HepG2 (cell line): ENCODE results near the gene SLC19A3. TPM values are rescaled to one million over a fixed set of nuclear protein-coding genes. Genes with fewer than 3 reads are reported as not detected.
A peak's percentile ranks its signal among the peaks of the same experiment; 100 is the strongest.

Source experiments
- ARID2 ChIP-seq: sonication (generic); formaldehyde crosslinking; IDR thresholded peaks from 2 replicates; pipeline ENCODE4 v1.8.1; 2022; ENCODE audit warnings: mild to moderate bottlenecking, missing genetic modification reagents, borderline replicate concordance
- LCORL ChIP-seq, 2 experiments: fragments of 450-650 bp in 1 of 2; sonication (generic) in 1 of 2; formaldehyde crosslinking in 1 of 2; IDR thresholded peaks; 2 replicates each; pipeline versions ENCODE4 v1.5.0 to v1.6.1; 2017 to 2020; ENCODE audit warnings: antibody characterized with exemption in 1 of 2, missing genetic modification reagents in 1 of 2
- NR2F6 ChIP-seq, 2 experiments: IDR thresholded peaks; 2 replicates each; pipeline ENCODE4 v1.6.1; 2016; ENCODE audit warnings: antibody characterized with exemption in 1 of 2, mild to moderate bottlenecking in 1 of 2
- REST ChIP-seq, 2 experiments: IDR thresholded peaks; 2 replicates each; pipeline ENCODE4 v1.6.1; 2011 to 2012; ENCODE audit warnings: low read length in 2 of 2, borderline replicate concordance in 1 of 2, low read depth in 1 of 2, mild to moderate bottlenecking in 1 of 2, moderate library complexity in 1 of 2
- ZBTB43 ChIP-seq: sonication (generic); formaldehyde crosslinking; conservative IDR thresholded peaks from 2 replicates; pipeline ENCODE4 v1.4.0; 2020; ENCODE audit warnings: missing genetic modification reagents
- ZNF281 ChIP-seq: sonication (generic); formaldehyde crosslinking; IDR thresholded peaks from 2 replicates; pipeline ENCODE4 v1.4.0; 2020; ENCODE audit warnings: missing genetic modification reagents, borderline replicate concordance
- polyA plus RNA-seq, 8 experiments: library from polyadenylated mRNA; depleted of rRNA in 3 of 8; stranded (reverse) in 7 of 8; unstranded in 1 of 8; fragments of >200 nt; fragmentation: Illumina TruSeq in 4 of 8; extraction: Trizol in 4 of 8; gene quantifications; 2 replicates each; pipeline versions ENCODE4 v1.2.1 to v1.2.3, GENCODE V29; 2011 to 2016; ENCODE audit warnings: low read depth in 4 of 8, missing spikeins in 1 of 8, mixed read lengths in 1 of 8; ENCODE audit not compliant: insufficient read depth in 1 of 8
- total RNA-seq, 5 experiments: library from RNA; depleted of rRNA; stranded (reverse); fragments of >200 nt; fragmentation: Illumina TruSeq; extraction: Trizol; gene quantifications; 2 replicates each; pipeline ENCODE4 v1.2.3, GENCODE V29; 2016; ENCODE audit warnings: low read depth in 1 of 5
- TF ChIP-seq, protein P1 (sequence below): sonication (generic); formaldehyde crosslinking; IDR thresholded peaks from 2 replicates; pipeline ENCODE4 v1.4.0; 2020; ENCODE audit warnings: missing genetic modification reagents, mild to moderate bottlenecking, borderline replicate concordance
- TF ChIP-seq, protein P2 (sequence below): IDR thresholded peaks from 2 replicates; pipeline ENCODE4 v1.6.1; 2012; ENCODE audit warnings: low read depth, low read length, improper control_type of control experiment

SLC19A3 gene
- total and polyA plus RNA-seq, 2 of the 13 experiments (the other 11 are each of a cell fraction or from before 2014, with no cell fraction given) = 2.3 to 5.2 TPM

DNA sequence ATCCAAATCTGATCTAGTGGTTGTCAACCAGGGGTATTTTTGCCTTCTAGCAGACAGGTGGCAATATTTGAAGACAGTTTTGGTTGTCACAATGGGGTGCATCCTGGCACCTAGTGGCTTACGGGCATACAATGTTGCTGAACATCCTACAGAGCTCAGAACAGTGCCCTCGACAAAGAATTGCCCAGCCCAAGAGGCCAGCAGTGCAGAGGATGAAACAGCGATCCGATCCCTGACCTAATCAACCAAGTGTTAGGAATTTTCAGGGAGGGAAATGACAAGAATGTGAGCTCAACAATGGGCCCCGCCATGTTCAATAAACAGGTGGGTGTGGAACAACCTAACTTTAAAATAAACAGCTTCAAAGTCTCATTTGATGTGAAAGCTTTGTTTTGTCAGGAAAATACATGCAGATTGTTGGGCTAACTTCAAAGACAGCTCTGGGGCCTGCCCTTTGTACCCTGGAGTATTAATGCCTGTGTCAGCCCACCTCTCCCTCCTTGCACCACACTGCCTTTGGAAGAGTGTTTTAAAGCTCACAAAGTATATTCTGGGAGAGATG, 73.8 kb downstream of the SLC19A3 start (continued):
- peak; percentile 57; the same call in 1 of the 2 replicates for TF ChIP-seq ZNF281 (CRISPR knock-in tag)
- no peak for TF ChIP-seq LCORL (IDR thresholded peaks at IDR 0.05)
- peak; percentile 80 for TF ChIP-seq LCORL (CRISPR knock-in tag; IDR thresholded peaks at IDR 0.05)
- TF ChIP-seq, protein P1, sequence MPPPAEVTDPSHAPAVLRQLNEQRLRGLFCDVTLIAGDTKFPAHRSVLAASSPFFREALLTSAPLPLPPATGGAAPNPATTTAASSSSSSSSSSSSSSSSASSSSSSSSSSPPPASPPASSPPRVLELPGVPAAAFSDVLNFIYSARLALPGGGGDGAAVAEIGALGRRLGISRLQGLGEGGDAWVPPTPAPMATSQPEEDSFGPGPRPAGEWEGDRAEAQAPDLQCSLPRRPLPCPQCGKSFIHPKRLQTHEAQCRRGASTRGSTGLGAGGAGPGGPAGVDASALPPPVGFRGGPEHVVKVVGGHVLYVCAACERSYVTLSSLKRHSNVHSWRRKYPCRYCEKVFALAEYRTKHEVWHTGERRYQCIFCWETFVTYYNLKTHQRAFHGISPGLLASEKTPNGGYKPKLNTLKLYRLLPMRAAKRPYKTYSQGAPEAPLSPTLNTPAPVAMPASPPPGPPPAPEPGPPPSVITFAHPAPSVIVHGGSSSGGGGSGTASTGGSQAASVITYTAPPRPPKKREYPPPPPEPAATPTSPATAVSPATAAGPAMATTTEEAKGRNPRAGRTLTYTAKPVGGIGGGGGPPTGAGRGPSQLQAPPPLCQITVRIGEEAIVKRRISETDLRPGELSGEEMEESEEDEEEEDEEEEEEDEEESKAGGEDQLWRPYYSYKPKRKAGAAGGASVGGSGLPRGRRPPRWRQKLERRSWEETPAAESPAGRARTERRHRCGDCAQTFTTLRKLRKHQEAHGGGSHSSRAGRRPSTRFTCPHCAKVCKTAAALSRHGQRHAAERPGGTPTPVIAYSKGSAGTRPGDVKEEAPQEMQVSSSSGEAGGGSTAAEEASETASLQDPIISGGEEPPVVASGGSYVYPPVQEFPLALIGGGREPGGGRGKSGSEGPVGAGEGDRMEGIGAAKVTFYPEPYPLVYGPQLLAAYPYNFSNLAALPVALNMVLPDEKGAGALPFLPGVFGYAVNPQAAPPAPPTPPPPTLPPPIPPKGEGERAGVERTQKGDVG (CRISPR knock-in tag) = 0 out of 2 replicates have a peak, but pooled peaks have one; percentile 50
- 0 out of 2 replicates have a peak, but pooled peaks have one; percentile 34 for TF ChIP-seq ZBTB43 (CRISPR knock-in tag)
- TF ChIP-seq NR2F6 (IDR thresholded peaks at IDR 0.05) = peak; percentile 89
- peak; percentile 75 for TF ChIP-seq NR2F6 (CRISPR knock-in tag; IDR thresholded peaks at IDR 0.05)
- TF ChIP-seq, protein P2, sequence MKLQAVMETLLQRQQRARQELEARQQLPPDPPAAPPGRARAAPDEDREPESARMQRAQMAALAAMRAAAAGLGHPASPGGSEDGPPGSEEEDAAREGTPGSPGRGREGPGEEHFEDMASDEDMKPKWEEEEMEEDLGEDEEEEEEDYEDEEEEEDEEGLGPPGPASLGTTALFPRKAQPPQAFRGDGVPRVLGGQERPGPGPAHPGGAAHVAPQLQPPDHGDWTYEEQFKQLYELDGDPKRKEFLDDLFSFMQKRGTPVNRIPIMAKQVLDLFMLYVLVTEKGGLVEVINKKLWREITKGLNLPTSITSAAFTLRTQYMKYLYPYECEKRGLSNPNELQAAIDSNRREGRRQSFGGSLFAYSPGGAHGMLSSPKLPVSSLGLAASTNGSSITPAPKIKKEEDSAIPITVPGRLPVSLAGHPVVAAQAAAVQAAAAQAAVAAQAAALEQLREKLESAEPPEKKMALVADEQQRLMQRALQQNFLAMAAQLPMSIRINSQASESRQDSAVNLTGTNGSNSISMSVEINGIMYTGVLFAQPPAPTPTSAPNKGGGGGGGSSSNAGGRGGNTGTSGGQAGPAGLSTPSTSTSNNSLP = peak; percentile 89
- peak; percentile 75; the same call in 1 of the 2 replicates for TF ChIP-seq ARID2
- peak in 1 of 2 experiments; percentile 46; a peak in 1 of 4 replicates for TF ChIP-seq REST (IDR thresholded peaks at IDR 0.05; ENCODE audit: borderline replicate concordance in 1 of 2, low read depth in 1 of 2, low read length in 2 of 2)
